GM19328 (cell line): Measurements from ENCODE around the gene ST8SIA5.
"Not testable (repeated sequence)": the region's sequence is repeated elsewhere in the genome, so short reads cannot be mapped to it uniquely, and the experiment has no call there.

Source experiments
- ATAC-seq: cut with Tn5 transposase; IDR thresholded peaks from one replicate; pipeline ENCODE4 v1.9.1; 2021; ENCODE audit warnings: mild to moderate bottlenecking, moderate library complexity; ENCODE audit not compliant: unreplicated experiment

ST8SIA5 gene, protein sequence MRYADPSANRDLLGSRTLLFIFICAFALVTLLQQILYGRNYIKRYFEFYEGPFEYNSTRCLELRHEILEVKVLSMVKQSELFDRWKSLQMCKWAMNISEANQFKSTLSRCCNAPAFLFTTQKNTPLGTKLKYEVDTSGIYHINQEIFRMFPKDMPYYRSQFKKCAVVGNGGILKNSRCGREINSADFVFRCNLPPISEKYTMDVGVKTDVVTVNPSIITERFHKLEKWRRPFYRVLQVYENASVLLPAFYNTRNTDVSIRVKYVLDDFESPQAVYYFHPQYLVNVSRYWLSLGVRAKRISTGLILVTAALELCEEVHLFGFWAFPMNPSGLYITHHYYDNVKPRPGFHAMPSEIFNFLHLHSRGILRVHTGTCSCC

DNA sequence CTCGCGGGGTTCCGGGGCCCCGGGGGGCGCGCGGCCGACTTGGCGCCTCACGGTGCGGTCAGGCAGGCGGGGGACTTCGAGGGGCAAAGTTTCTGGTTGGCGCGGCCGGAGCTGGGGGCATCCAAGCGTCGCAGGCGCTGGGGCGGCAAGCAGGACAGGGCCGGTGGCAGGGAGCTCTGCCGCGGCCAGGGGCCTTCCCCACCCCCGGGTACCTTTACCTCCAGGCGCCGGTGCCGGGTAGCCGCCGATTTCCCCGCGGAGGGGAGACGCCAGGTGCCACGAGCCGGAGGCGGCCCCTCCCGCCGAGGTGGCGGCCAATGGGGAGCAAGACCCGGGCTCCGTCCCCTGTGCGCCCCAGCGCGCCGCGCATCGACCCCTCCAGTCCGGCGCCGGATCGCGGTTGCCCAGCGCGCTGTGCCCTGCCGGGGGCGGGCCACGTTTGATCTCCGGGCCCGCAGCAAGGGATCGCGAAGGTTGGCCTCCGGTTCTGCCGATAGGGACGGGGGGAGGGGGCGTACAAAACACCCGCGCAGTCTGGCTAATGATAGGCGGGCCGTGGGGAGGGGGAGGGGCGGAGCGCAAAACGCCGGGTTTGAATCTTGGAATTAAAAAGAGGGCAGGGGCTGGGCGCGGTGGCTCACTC is at the start of gene ST8SIA5:
ST8SIA5 (minus strand) TSS at position 495 of the 643 bp plus-strand sequence. CDS start 545 bp downstream, outside the sequence.
- ATAC-seq: no peak

DNA sequence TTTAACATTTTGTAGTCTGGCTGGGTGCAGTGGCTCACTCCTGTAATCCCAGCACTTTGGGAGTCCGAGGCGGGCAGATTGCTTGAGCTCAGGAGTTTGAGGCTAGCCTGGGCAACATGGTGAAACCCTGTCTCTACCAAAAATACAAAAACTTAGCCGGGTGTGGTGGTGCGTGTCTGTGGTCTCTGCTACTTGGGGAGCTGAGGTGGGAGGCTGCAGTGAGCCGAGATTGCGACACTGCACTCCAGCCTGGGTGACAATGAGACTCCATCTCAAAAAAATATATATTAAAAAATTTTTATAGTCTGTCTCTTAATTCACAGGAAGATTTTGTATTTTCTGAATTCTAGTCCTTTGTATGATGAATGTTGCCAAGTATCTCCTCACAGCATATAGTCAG is 39.1 kb upstream of the ST8SIA5 start:
- not testable (repeated sequence) for ATAC-seq

- ATAC-seq: no peak
Measured at GRCh38 chr18:46794607-46795006, 37.8 kb upstream of the ST8SIA5 start.

GRCh38 chr18:46793565-46793964 is 36.7 kb upstream of the ST8SIA5 start:
- ATAC-seq: no peak

DNA sequence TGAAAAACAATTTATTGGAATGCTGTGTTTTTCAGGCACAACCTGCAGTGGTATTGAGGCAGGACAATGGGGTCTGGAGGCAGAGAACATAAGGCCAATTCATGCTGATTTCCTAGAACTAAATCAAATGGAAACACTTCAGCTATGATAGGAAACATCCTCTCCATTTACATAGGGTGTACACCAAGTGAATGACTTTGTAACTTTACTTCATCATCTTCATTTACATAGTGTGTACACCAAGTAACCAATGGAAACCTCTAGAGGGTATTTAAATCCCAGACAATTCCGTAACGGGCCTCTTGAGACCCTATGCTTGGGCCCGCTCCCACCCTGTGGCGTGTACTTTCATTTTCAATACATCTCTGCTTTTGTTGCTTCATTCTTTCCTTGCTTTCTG is 32.2 kb upstream of the ST8SIA5 start:
- ATAC-seq: no peak

DNA sequence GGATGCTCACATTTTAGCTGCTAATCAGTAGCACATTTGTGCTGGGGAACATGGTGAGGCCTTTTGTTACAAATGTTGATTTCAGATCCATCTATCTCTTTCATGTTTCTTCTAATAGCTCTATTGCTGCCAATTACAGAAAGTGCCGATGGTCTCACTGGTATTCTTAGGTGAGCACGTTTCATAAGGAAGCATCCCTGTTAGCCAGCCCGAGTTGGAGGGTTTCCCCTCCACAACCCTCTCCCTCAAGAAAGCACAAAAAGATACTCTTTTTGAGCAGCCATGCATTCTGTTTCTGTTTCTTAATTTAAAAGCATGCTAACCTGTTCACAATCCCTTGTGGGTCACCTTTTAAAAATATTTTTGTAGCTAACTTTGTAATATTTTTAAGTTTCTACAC is 30.8 kb upstream of the ST8SIA5 start:
- no peak for ATAC-seq

DNA sequence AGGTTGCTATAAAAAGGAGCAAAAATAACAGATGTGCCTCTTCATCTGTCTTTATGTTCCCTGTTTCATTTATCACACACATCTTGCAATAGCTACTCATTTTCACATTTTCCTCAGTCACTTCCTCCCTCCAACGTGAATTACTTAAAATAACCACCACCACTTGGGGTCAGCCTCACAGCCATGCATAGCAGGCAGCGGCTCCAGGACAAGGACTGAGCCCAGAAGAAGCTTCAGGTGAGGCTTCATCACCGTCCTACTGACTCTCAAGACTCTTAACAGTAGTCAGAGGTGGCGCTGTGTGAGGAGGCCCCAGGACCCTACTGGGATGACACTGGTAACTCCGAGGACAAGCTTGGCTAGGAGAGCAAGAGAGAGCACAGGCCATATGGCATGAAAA is 15.5 kb upstream of the ST8SIA5 start:
- ATAC-seq: no peak

DNA sequence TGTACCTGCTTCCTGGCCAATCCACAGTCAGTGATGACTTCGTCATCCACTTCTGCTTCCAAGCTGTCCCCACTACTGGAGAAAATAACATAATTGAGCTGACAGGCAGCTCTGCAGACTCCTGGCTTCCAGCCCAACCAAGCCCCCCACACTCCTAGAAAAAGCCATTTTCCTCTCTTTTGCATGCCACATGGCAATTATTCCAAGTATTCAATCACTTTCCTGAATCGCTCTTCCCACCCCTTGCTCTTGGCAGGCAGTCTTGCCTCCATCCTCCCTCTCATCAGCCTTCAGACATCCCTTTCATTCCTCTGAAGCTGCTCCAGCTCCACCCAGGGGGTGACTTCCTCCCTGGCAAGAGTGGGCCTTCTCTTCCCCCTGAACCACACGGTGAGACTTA is 14.3 kb upstream of the ST8SIA5 start:
- ATAC-seq: no peak

GRCh38 chr18:46770708-46771107 is 13.9 kb upstream of the ST8SIA5 start:
- ATAC-seq: no peak

- ATAC-seq: no peak
Measured at GRCh38 chr18:46768166-46768921, 11.5 kb upstream of the ST8SIA5 start.

DNA sequence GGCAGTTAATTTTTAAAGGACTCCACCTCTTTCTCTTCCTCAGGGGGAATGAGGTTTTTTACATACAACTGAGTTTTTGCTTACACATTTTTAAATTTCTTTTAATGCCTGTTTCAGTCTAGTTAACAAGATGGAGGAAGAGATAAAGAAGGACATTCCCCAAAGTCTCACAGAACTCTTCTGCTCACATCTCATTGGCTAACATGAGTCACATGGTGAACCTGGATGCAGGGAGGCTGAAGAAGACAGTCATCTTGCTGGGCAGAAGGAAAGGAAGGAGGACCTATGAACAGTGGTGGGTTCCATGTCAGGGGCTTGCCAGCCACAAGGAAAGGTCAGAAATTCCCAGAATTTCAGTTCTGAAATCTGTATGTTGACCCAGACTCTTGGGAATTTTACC is 10.4 kb upstream of the ST8SIA5 start:
- ATAC-seq: no peak

DNA sequence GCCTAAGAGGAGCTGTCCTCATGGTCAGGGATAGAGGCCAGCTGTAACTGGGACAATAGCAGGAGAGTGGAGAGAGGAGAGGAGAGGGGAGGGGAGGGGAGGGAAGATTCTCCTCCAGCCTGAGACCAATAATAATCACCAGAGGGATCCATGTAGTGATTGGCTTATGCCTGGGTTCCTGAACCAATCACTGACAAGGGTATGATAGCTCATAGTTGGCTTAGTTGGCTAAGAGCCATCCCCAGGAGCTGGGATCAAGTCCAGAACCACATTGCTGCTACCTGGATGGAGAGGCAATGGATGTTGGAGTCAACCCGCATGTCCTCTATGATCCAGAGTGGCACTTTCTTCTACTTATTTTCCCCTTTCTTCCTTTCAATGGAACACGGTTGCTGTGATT is 7.7 kb upstream of the ST8SIA5 start:
- no peak for ATAC-seq

GRCh38 chr18:46761059-46761769 is 4.4 kb upstream of the ST8SIA5 start:
- no peak for ATAC-seq

DNA sequence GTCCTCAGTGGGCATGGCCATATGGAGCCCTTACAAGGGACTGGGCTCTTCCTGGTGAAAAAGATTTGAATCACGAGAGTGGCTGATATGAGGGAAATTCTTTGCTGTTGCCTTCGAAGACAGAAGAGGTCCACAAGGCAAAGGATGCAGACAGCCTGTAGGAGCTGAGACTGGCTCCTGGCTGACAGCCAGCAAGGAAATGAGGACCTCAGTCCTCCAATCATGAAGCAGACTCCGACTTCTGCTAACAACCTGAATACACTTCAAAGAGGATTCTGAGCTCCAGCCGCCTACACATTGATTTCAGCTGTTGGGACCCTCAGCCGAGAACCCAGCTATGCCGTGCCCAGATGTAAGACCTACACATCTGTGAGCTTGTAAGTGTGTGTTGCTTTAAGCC is 3.0 kb upstream of the ST8SIA5 start:
- no peak for ATAC-seq

GRCh38 chr18:46756025-46756558 is 761 bp downstream of the ST8SIA5 start:
- no peak for ATAC-seq

GRCh38 chr18:46755315-46756024 is 1.4 kb downstream of the ST8SIA5 start:
- ATAC-seq: no peak

DNA sequence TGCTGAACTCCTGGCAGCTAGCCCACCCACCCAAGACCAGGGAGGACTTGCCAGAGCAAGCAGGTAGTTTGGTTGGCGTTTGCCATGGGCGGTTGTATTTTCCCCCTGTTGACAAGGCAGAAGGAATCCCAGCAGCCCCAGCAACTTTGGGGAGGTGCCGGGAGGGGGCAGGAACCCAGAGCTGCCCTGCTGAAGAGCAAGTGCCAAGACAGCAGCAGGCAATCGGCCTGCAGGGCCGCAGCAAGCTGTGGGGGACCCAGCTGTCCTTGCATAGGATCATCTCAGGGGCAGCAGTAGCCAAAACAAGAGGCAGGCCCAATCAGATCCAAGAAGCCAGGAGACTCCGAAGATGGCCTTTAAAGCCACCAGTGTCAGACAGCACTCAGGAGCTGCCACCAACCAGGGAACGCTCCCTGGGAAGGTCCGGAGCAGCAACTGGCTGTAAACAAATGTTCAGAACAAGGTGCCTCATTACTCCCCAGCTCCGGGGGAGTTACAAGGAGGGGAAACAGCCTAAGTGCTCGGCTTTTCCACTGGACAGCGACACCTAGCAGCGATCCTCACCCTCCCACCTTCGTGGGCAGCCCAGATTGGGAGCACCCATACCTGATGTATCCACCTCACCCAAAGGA is 2.1 kb downstream of the ST8SIA5 start:
- ATAC-seq: no peak

DNA sequence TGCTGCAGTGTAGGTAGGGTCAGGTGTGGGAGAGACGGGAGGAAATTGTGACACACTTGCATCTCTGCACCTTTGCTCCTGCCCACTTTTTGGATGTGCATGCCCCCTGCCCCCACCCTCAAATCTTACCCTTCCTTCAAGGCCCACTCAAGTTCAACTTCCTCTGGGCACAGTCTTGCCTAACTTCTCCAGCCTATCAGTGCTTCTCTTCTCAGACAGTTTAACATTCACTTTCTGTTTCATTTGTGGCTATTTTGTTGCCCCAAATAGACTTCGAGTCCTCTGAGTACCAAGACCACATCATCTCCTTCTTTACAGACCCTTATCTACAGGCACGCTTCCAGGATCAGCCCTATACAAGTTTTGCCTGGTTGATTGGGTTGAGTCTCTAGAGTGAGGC is 2.7 kb downstream of the ST8SIA5 start:
- ATAC-seq: peak; percentile 57

DNA sequence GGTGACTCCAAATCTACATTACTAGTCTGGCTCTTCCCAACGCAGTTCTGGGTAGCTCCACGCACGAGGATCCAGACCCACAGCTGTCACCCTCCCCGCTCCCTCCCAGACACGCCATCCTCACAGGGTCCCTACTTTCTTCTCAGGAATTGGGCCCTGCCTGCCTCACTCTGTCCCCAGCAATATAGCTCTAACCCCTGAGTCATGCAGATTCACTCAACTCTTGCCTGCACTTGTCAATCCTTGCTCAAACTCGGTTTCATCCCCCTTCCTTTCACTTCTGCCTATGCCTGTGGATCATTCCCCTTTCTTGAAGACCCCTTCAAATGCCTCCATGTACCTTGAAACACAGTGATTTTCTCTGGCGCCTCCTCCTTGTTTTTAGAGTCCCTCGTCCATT is 5.0 kb downstream of the ST8SIA5 start:
- no peak for ATAC-seq

DNA sequence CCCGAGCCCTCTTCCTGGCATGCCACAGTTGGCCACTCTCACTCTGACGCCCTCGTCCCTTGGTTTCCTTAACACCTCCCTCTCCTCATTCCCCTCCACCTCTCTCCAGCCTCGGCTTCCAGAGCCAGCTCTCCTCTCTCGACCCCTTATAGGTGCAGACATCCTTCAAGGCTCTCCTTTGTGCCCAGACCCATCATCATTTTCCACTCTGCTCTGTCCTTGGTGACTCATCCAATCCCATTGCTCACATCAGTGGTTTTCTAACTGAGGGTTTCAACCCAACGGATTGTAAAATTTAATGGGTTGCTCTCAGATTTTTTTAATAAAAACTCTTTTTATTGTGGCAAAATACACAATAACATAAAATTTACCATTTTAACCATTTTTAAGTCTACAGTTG is 6.2 kb downstream of the ST8SIA5 start:
- ATAC-seq: no peak
